ENCODE data around the gene PDLIM5. TPM values are rescaled to one million over a fixed set of nuclear protein-coding genes. Genes with fewer than 3 reads are reported as not detected.
A peak's percentile ranks its signal among the peaks of the same experiment; 100 is the strongest.

Gene PDLIM5
- total and polyA plus RNA-seq, 11 donors, result 262 to 1,378 (median 1,035) TPM

DNA sequence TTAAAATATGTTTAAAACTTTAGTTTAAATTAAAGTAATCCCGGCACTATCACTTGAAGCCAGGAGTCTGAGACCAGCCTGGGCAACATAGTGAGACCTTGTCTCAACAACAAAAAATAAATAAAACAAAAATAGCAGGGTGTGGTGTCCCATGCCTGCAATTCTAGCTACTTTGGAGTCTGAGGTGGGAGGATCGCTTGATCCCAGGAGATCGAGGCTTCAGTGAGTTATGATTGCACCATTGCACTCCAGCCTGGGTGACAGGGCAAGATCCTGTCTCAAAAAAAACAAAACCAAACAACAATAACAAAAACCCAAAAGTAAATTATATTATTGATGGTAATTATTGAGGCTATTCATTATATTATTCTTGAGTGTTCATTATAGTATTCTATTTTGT, 9.9 kb upstream of the PDLIM5 start:
- intact Hi-C loops (cut with DNase I), result loop anchor here in 1 of 10 donors (1.0 kb wide), 1 partner anchor 31 kb away; no protein-coding TSS in a partner anchor
- H3K4me3 ChIP-seq, result peak overlapping the region in 1 of 12 donors; percentile 11
- DNase-seq (no peak), ATAC-seq (peak in 2 of 4 donors; percentile 18 to 38)
- TF ChIP-seq POLR2A (IDR thresholded peaks at IDR 0.05), result no peak
- TF ChIP-seq, protein P1, sequence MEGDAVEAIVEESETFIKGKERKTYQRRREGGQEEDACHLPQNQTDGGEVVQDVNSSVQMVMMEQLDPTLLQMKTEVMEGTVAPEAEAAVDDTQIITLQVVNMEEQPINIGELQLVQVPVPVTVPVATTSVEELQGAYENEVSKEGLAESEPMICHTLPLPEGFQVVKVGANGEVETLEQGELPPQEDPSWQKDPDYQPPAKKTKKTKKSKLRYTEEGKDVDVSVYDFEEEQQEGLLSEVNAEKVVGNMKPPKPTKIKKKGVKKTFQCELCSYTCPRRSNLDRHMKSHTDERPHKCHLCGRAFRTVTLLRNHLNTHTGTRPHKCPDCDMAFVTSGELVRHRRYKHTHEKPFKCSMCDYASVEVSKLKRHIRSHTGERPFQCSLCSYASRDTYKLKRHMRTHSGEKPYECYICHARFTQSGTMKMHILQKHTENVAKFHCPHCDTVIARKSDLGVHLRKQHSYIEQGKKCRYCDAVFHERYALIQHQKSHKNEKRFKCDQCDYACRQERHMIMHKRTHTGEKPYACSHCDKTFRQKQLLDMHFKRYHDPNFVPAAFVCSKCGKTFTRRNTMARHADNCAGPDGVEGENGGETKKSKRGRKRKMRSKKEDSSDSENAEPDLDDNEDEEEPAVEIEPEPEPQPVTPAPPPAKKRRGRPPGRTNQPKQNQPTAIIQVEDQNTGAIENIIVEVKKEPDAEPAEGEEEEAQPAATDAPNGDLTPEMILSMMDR (IDR thresholded peaks at IDR 0.05), result no peak
- no peaks in the 10 kb centered on the region for H3K27me3 ChIP-seq
- H3K36me3 ChIP-seq, result no peaks in the 10 kb centered on the region
- 68 to 83% (median 81%) methylated on average over 3 of the region's 3 CpGs for WGBS, 4 donors
- H3K4me1 ChIP-seq, result peaks cover 0 to 5% (median 0%) of the 10 kb centered on the region in 12 donors
- peak overlapping the region in 9 of 12 donors; percentile 1 to 69 (median 51) for H3K27ac ChIP-seq
- no peaks in the 10 kb centered on the region for H3K9me3 ChIP-seq

- 47 to 66% (median 65%) methylated on average over 1 of the region's 1 CpG for WGBS, 4 donors
- TF ChIP-seq, protein P1 (IDR thresholded peaks at IDR 0.05), result peak in 1 of 12 donors; percentile 4
- no peak for TF ChIP-seq POLR2A (IDR thresholded peaks at IDR 0.05)
These were observed 9.5 kb upstream of the PDLIM5 start for GRCh38 chr4:94442251-94442650.

DNA sequence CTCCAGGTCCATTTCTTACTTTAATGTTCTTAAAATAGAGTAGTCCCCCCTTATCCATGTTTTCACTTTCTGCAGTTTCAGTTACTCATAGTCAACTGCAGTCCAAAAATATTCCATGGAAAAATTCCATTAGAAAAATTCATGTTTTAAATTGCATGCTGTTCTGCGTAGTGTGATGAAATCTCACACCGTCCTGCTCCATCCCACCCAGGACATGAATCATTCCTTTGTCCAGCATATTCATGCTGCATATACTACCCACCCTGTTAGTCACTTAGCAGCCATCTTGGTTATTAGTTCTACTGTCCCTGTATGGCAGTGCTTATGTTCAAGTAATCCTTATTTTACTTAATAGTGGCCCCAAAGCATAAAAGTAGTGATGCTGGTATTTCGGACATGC, 5.4 kb upstream of the PDLIM5 start:
- Histone ChIP-seq H3K27ac (no peak overlapping the region), H3K9me3 (no peaks in the 10 kb centered on the region), H3K27me3 (no peaks in the 10 kb centered on the region), H3K4me1 (peaks cover 0 to 21% (median 6%) of the 10 kb centered on the region in 12 donors), H3K4me3 (no peak overlapping the region), H3K36me3 (no peaks in the 10 kb centered on the region)
- ATAC-seq, result peak in 1 of 4 donors; percentile 23
- TF ChIP-seq, protein P1 (IDR thresholded peaks at IDR 0.05), result no peak
- 76 to 86% (median 83%) methylated on average over 3 of the region's 3 CpGs for WGBS, 4 donors
- no peak for DNase-seq
- intact Hi-C loops (cut with DNase I), result loop anchor here in 2 of 10 donors (2.0 kb wide), 1 partner anchor 34 kb away; no protein-coding TSS in a partner anchor

More at GRCh38 chr4:94442251-94442650, 9.5 kb upstream of the PDLIM5 start:
- H3K36me3 ChIP-seq, result no peaks in the 10 kb centered on the region
- peak overlapping the region in 1 of 12 donors; percentile 11 for H3K4me3 ChIP-seq
- peaks cover 0 to 6% (median 0%) of the 10 kb centered on the region in 12 donors for H3K4me1 ChIP-seq
- intact Hi-C loops (cut with DNase I), result loop anchor here in 1 of 10 donors (1.0 kb wide), 1 partner anchor 31 kb away; no protein-coding TSS in a partner anchor
- DNase-seq (no peak), ATAC-seq (peak; percentile 93 to 97 (median 96))
- H3K27me3 ChIP-seq, result no peaks in the 10 kb centered on the region
- H3K27ac ChIP-seq, result peak overlapping the region in 9 of 12 donors; percentile 1 to 69 (median 51)
- H3K9me3 ChIP-seq, result no peaks in the 10 kb centered on the region

- ATAC-seq, result no peak
- Histone ChIP-seq H3K27ac (peak overlapping the region in 4 of 12 donors; percentile 6 to 22 (median 15)), H3K9me3 (no peaks in the 10 kb centered on the region), H3K4me1 (peaks cover 0 to 21% (median 7%) of the 10 kb centered on the region in 12 donors), H3K27me3 (no peaks in the 10 kb centered on the region), H3K36me3 (peaks cover 0 to 4% (median 0%) of the 10 kb centered on the region in 9 donors), H3K4me3 (no peak overlapping the region)
- TF ChIP-seq, protein P1 (IDR thresholded peaks at IDR 0.05), result no peak
- TF ChIP-seq POLR2A (IDR thresholded peaks at IDR 0.05), result no peak
- intact Hi-C loops (cut with DNase I), result loop anchor here in 2 of 10 donors (2.0 kb wide), 1 partner anchor 35 kb away; no protein-coding TSS in a partner anchor
- 64 to 80% (median 69%) methylated on average over 3 of the region's 3 CpGs for WGBS, 4 donors
- DNase-seq, result no peak
These were observed 3.9 kb upstream of the PDLIM5 start for GRCh38 chr4:94447754-94448411.
